ENCODE results near the gene SAMD14. TPM values are rescaled to one million over a fixed set of nuclear protein-coding genes. Genes with fewer than 3 reads are reported as not detected.

Gene SAMD14
- total and polyA plus RNA-seq, 2 donors (not counting 1 experiment from before 2014, with no cell fraction given) = 0.13 to 0.89 TPM

- ATAC-seq (ENCODE audit: low read depth) = no peak
- peaks cover 21% of the 10 kb centered on the region for H3K4me1 Mint-ChIP-seq
- Histone ChIP-seq H4K20me1 (ENCODE audit: control insufficient read depth, insufficient read depth, low read length, poor library complexity, severe bottlenecking) (no peaks in the 10 kb centered on the region), H3K79me2 (ENCODE audit: control insufficient read depth, insufficient read depth, low read length) (no peaks in the 10 kb centered on the region), H3K36me3 (replicated peaks in 1 of 2; ENCODE audit: control extremely low read depth in 1 of 2, control insufficient read depth in 1 of 2, extremely low read depth in 1 of 2, insufficient read depth in 2 of 2, low read length in 1 of 2) (no peaks in the 10 kb centered on the region), H2AFZ (ENCODE audit: insufficient read depth, low read depth, low read length, poor library complexity, severe bottlenecking) (no peak overlapping the region), H3K27ac (ENCODE audit: low read length in 2 of 2) (no peak overlapping the region), H3K4me3 (ENCODE audit: control extremely low read depth in 1 of 5, extremely low read depth in 1 of 5, insufficient read depth in 1 of 5, low read depth in 2 of 5, low read length in 4 of 5) (no peak overlapping the region), H3K4me2 (replicated peaks; ENCODE audit: low read depth, low read length, poor library complexity, severe bottlenecking) (no peak overlapping the region), H3K9me3 (ENCODE audit: control extremely low read depth in 1 of 3, control insufficient read depth in 2 of 3, insufficient read depth in 1 of 3, low read length in 2 of 3) (no peaks in the 10 kb centered on the region), H3K4me1 (ENCODE audit: control insufficient read depth in 2 of 2, insufficient read depth in 2 of 2, low read length in 2 of 2) (peaks cover 7 to 22% of the 10 kb centered on the region in 2 donors), H3K27me3 (replicated peaks in 1 of 4; ENCODE audit: control extremely low read depth in 1 of 4, control insufficient read depth in 3 of 4, insufficient read depth in 4 of 4, low read length in 3 of 4) (no peaks in the 10 kb centered on the region), H3K9ac (ENCODE audit: low read length) (no peak overlapping the region)
- TF ChIP-seq EZH2 (IDR thresholded peaks at IDR 0.05; ENCODE audit: borderline replicate concordance, insufficient read depth, low read depth, low read length, poor library complexity, severe bottlenecking) = no peak
- TF ChIP-seq, protein P1, sequence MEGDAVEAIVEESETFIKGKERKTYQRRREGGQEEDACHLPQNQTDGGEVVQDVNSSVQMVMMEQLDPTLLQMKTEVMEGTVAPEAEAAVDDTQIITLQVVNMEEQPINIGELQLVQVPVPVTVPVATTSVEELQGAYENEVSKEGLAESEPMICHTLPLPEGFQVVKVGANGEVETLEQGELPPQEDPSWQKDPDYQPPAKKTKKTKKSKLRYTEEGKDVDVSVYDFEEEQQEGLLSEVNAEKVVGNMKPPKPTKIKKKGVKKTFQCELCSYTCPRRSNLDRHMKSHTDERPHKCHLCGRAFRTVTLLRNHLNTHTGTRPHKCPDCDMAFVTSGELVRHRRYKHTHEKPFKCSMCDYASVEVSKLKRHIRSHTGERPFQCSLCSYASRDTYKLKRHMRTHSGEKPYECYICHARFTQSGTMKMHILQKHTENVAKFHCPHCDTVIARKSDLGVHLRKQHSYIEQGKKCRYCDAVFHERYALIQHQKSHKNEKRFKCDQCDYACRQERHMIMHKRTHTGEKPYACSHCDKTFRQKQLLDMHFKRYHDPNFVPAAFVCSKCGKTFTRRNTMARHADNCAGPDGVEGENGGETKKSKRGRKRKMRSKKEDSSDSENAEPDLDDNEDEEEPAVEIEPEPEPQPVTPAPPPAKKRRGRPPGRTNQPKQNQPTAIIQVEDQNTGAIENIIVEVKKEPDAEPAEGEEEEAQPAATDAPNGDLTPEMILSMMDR (IDR thresholded peaks at IDR 0.05) = no peak
- H3K27ac Mint-ChIP-seq = no peak overlapping the region
- WGBS (ENCODE audit: insufficient coverage) = 87% methylated on average over 8 of the region's 11 CpGs
- ChIA-PET POLR2A (interaction anchor here (0.8 kb wide), 1 partner anchor 50 kb away, joined by 4 read pairs; the partner anchor contains the start of gene SAMD14), CTCF (interaction anchor here (0.7 to 3.3 kb wide), 3 partner anchors 13 to 218 kb away, joined by 3 to 13 read pairs (median 3); no protein-coding TSS in a partner anchor)
- intact Hi-C loops (cut with micrococcal nuclease) = no loop called here
- H3K27me3 Mint-ChIP-seq = no peaks in the 10 kb centered on the region
- H3K4me3 Mint-ChIP-seq = no peak overlapping the region
- no peaks in the 10 kb centered on the region for H3K9me3 Mint-ChIP-seq (ENCODE audit: insufficient read depth)
- no peak for DNase-seq
These were observed 49.9 kb downstream of the SAMD14 start for GRCh38 chr17:50080096-50080480.

DNA sequence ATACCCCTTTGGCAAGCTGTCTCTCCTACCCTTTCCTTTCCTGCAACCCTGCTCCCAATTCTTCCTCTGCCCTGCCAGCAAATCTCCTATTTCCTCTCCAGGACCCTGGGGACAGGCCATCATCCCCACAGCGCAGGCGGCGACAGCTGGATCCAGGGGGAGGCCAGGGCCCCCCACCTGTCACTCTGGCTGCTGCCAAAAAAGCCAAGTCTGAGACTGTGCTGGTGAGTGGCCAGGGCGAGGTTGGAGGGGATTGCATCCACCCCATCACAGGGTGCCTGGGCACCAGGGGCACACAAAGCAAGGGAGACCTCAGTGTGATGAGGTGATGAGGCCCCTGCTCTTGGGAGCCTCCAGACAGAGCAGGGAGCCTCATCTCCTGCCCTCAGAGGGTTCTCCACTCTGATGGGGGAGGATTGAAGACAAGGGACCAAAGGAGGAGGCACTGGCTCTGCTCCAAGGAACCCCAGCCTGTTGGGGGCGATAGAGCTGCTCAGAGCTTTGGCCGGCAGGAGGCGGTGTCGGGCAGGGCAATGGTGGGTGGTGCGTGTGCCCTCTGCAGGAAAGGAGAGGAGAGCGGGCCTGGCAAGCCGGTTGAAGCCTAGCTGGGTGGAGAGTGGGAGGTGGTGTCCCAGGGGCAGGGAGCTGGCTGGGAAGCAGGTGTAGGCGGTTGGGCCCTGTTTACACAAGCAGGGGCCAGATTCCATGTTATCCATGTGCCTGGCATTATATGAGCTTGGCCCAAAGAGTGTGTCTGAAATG lies 50.4 kb downstream of the SAMD14 start:
- POLR2A ChIA-PET = no interaction called here
- Histone ChIP-seq H3K36me3 (replicated peaks in 1 of 2; ENCODE audit: control extremely low read depth in 1 of 2, control insufficient read depth in 1 of 2, extremely low read depth in 1 of 2, insufficient read depth in 2 of 2, low read length in 1 of 2) (no peaks in the 10 kb centered on the region), H3K27ac (ENCODE audit: low read length in 2 of 2) (no peak overlapping the region), H3K79me2 (ENCODE audit: control insufficient read depth, insufficient read depth, low read length) (no peaks in the 10 kb centered on the region), H3K4me1 (ENCODE audit: control insufficient read depth in 2 of 2, insufficient read depth in 2 of 2, low read length in 2 of 2) (peaks cover 7 to 22% of the 10 kb centered on the region in 2 donors), H3K9me3 (ENCODE audit: control extremely low read depth in 1 of 3, control insufficient read depth in 2 of 3, insufficient read depth in 1 of 3, low read length in 2 of 3) (no peaks in the 10 kb centered on the region), H2AFZ (ENCODE audit: insufficient read depth, low read depth, low read length, poor library complexity, severe bottlenecking) (no peak overlapping the region), H3K9ac (ENCODE audit: low read length) (no peak overlapping the region), H4K20me1 (ENCODE audit: control insufficient read depth, insufficient read depth, low read length, poor library complexity, severe bottlenecking) (no peaks in the 10 kb centered on the region), H3K4me3 (ENCODE audit: control extremely low read depth in 1 of 5, extremely low read depth in 1 of 5, insufficient read depth in 1 of 5, low read depth in 2 of 5, low read length in 4 of 5) (no peak overlapping the region), H3K27me3 (replicated peaks in 1 of 4; ENCODE audit: control extremely low read depth in 1 of 4, control insufficient read depth in 3 of 4, insufficient read depth in 4 of 4, low read length in 3 of 4) (no peaks in the 10 kb centered on the region), H3K4me2 (replicated peaks; ENCODE audit: low read depth, low read length, poor library complexity, severe bottlenecking) (no peak overlapping the region)
- peaks cover 21% of the 10 kb centered on the region for H3K4me1 Mint-ChIP-seq
- H3K27ac Mint-ChIP-seq = no peak overlapping the region
- 84% methylated on average over 12 of the region's 12 CpGs for WGBS (ENCODE audit: insufficient coverage)
- TF ChIP-seq, protein P1 (IDR thresholded peaks at IDR 0.05) = peak; percentile 21
- no peak for TF ChIP-seq EZH2 (IDR thresholded peaks at IDR 0.05; ENCODE audit: borderline replicate concordance, insufficient read depth, low read depth, low read length, poor library complexity, severe bottlenecking)
- H3K9me3 Mint-ChIP-seq (ENCODE audit: insufficient read depth) = no peaks in the 10 kb centered on the region
- H3K4me3 Mint-ChIP-seq = no peak overlapping the region
- DNase-seq = peak; percentile 38
- intact Hi-C loops (cut with micrococcal nuclease) = no loop called here
- peak; percentile 43 for ATAC-seq (ENCODE audit: low read depth)
- no peaks in the 10 kb centered on the region for H3K27me3 Mint-ChIP-seq
- CTCF ChIA-PET = interaction anchor here (0.7 to 3.3 kb wide), 4 partner anchors 12 to 219 kb away, joined by 3 to 13 read pairs (median 3); no protein-coding TSS in a partner anchor
